ENCODE measurements around the gene MOSPD2.

Gene MOSPD2

DNA sequence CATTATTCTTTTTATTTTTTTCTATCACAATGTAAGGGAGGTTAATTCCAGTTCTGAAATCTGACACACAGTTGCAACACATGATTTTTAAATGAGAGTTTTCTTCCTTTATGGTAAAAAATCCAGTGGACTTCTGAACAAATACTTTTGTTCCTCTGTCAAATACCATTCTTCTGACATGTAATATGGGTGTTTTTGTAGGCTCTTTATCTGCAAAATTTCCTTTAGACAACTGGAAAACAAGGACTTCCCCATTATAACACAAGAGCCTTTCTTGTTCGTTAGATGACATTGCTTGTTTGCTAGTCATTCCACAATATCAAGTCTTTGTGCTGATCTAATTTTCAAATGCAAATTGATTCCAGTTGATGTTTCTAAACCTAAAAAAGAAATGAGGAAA is 8.0 kb upstream of the MOSPD2 start:
- H4K20me1 ChIP-seq: no peaks in the 10 kb centered on the region
- no peak overlapping the region for H3K4me2 ChIP-seq
- H3K9ac ChIP-seq: no peak overlapping the region
- TF ChIP-seq Cebpa-rat (IDR thresholded peaks at IDR 0.05): no peak
- H3K27me3 ChIP-seq: peaks cover 45% of the 10 kb centered on the region
- H3K36me3 ChIP-seq: peaks cover 6% of the 10 kb centered on the region; the same call in 1 of the 2 replicates
- H3K27ac ChIP-seq: no peak overlapping the region
- H3K9me3 ChIP-seq: peaks cover 22% of the 10 kb centered on the region
- H3K4me3 ChIP-seq: no peak overlapping the region
- H3K4me1 ChIP-seq: no peaks in the 10 kb centered on the region

DNA sequence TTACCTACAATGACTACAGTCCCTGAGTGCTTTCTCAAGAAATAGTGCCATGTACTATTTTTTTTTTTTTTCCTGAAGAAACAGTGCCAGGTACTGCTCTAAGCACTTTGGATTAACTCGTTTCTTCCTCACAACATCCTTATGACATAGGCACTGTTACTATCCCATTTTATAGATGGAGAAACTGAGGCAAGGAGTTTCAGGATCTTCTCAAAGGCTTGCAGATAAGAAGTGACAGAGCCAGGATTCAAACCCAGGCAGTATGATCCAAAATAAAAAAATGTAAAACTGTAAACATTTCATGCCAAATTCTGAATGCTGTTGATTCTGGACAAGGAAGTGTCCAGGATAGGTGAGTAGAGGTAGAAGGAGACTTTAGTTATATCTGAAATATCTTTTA is 1.5 kb upstream of the MOSPD2 start:
- no peak for TF ChIP-seq Cebpa-rat (IDR thresholded peaks at IDR 0.05)
- peak overlapping the region; percentile 74; the same call in 1 of the 2 replicates for H3K4me3 ChIP-seq
- H3K4me2 ChIP-seq: peak overlapping the region; percentile 50
- H3K27ac ChIP-seq: no peak overlapping the region
- no peaks in the 10 kb centered on the region for H3K36me3 ChIP-seq
- H4K20me1 ChIP-seq: no peaks in the 10 kb centered on the region; the same call in 1 of the 2 replicates
- peaks cover 26% of the 10 kb centered on the region for H3K27me3 ChIP-seq
- H3K9me3 ChIP-seq: peaks cover 17% of the 10 kb centered on the region
- no peak overlapping the region for H3K9ac ChIP-seq
- H3K4me1 ChIP-seq: peaks cover 7% of the 10 kb centered on the region; the same call in 1 of the 2 replicates

DNA sequence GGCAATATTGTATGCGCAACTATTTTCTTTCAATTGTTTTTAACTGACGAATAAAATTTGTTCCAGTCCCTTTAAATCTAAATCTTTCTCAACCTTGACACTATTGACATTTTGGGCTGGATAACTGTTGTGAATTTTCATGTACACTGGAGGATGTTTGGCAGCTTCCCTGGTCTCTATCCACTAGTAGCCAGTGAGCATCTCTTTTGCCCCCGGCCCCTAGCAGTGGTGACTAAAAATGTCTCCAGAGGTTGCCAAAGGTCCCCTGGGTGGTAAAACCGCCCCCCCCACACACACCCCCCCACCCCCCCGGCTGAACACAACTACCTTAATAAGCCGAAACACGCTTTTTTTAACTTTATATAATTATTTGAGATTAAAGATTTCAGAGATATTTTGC is 866 bp upstream of the MOSPD2 start:
- peaks cover 7% of the 10 kb centered on the region; the same call in 1 of the 2 replicates for H3K4me1 ChIP-seq
- peaks cover 12% of the 10 kb centered on the region for H3K9me3 ChIP-seq
- H3K36me3 ChIP-seq: no peaks in the 10 kb centered on the region
- no peaks in the 10 kb centered on the region; the same call in 1 of the 2 replicates for H4K20me1 ChIP-seq
- no peak for TF ChIP-seq Cebpa-rat (IDR thresholded peaks at IDR 0.05)
- peaks cover 28% of the 10 kb centered on the region for H3K27me3 ChIP-seq
- peak overlapping the region; percentile 65; the same call in 1 of the 2 replicates for H3K9ac ChIP-seq
- peak overlapping the region; percentile 74 for H3K4me3 ChIP-seq
- H3K27ac ChIP-seq: peak overlapping the region; percentile 46; the same call in 1 of the 2 replicates
- H3K4me2 ChIP-seq: peak overlapping the region; percentile 54

DNA sequence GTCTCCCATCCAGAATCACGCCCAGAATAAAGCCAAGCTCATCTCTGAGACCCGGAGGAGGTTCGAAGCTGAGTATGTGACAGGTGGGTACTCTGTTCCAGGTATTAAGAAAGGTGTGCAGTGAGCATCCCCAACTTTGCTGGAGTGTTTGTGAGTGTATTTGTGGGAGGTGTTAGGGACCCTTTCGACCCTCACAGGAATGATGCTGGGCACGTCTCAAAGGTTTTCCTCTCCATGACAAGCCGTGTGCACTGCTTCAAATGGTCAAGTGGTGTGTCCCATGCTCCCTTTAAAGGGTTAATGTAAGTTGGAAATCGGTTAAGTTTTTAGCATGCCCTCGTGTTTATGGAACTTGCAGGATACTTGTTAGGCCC is 442 bp downstream of the MOSPD2 start:
- no peak for TF ChIP-seq Cebpa-rat (IDR thresholded peaks at IDR 0.05)
- Histone ChIP-seq H3K9me3 (no peaks in the 10 kb centered on the region), H3K27me3 (peaks cover 24% of the 10 kb centered on the region), H4K20me1 (peaks cover under 1% of the 10 kb centered on the region; the same call in 1 of the 2 replicates), H3K4me1 (peaks cover 7% of the 10 kb centered on the region; the same call in 1 of the 2 replicates), H3K4me2 (peak overlapping the region; percentile 77), H3K36me3 (no peaks in the 10 kb centered on the region), H3K4me3 (peak overlapping the region; percentile 74), H3K27ac (peak overlapping the region; percentile 41; the same call in 1 of the 2 replicates), H3K9ac (peak overlapping the region; percentile 78)

- no peak overlapping the region for H3K4me2 ChIP-seq
- H4K20me1 ChIP-seq: peaks cover 13% of the 10 kb centered on the region; the same call in 1 of the 2 replicates
- H3K9me3 ChIP-seq: no peaks in the 10 kb centered on the region
- TF ChIP-seq Cebpa-rat (IDR thresholded peaks at IDR 0.05): no peak
- H3K4me3 ChIP-seq: no peak overlapping the region
- H3K9ac ChIP-seq: no peak overlapping the region
- peaks cover 33% of the 10 kb centered on the region for H3K27me3 ChIP-seq
- no peaks in the 10 kb centered on the region for H3K36me3 ChIP-seq
- H3K27ac ChIP-seq: no peak overlapping the region
- H3K4me1 ChIP-seq: peaks cover 7% of the 10 kb centered on the region; the same call in 1 of the 2 replicates
These were observed 2.4 kb downstream of the MOSPD2 start for GRCh38 chrX:14875624-14876023.

GRCh38 chrX:14883826-14884225 is 10.6 kb downstream of the MOSPD2 start:
- H3K27ac ChIP-seq: no peak overlapping the region
- peaks cover 68% of the 10 kb centered on the region for H3K27me3 ChIP-seq
- H3K9ac ChIP-seq: no peak overlapping the region
- peaks cover 20% of the 10 kb centered on the region; the same call in 1 of the 2 replicates for H4K20me1 ChIP-seq
- H3K4me1 ChIP-seq: no peaks in the 10 kb centered on the region
- TF ChIP-seq Cebpa-rat (IDR thresholded peaks at IDR 0.05): no peak
- no peaks in the 10 kb centered on the region for H3K9me3 ChIP-seq
- H3K4me3 ChIP-seq: no peak overlapping the region
- H3K36me3 ChIP-seq: no peaks in the 10 kb centered on the region
- H3K4me2 ChIP-seq: no peak overlapping the region

GRCh38 chrX:14884714-14885113 is 11.5 kb downstream of the MOSPD2 start:
- TF ChIP-seq Cebpa-rat (IDR thresholded peaks at IDR 0.05): no peak
- H3K4me2 ChIP-seq: no peak overlapping the region
- H3K27ac ChIP-seq: no peak overlapping the region
- H3K4me3 ChIP-seq: no peak overlapping the region
- H3K27me3 ChIP-seq: peaks cover 69% of the 10 kb centered on the region
- H3K9me3 ChIP-seq: no peaks in the 10 kb centered on the region
- H3K9ac ChIP-seq: no peak overlapping the region
- H4K20me1 ChIP-seq: peaks cover 20% of the 10 kb centered on the region
- H3K4me1 ChIP-seq: no peaks in the 10 kb centered on the region
- no peaks in the 10 kb centered on the region for H3K36me3 ChIP-seq

- Histone ChIP-seq H3K4me3 (no peak overlapping the region), H3K27me3 (peaks cover 82% of the 10 kb centered on the region), H3K9me3 (no peaks in the 10 kb centered on the region), H3K27ac (no peak overlapping the region), H3K4me2 (no peak overlapping the region), H3K9ac (no peak overlapping the region), H3K4me1 (no peaks in the 10 kb centered on the region), H3K36me3 (no peaks in the 10 kb centered on the region), H4K20me1 (peaks cover 25% of the 10 kb centered on the region)
- TF ChIP-seq Cebpa-rat (IDR thresholded peaks at IDR 0.05): no peak
These were observed 13.0 kb downstream of the MOSPD2 start for GRCh38 chrX:14886252-14886651.

- TF ChIP-seq Cebpa-rat (IDR thresholded peaks at IDR 0.05): no peak
- H3K27me3 ChIP-seq: peaks cover 67% of the 10 kb centered on the region
- H3K36me3 ChIP-seq: 0 out of 2 replicates have a peak, but pooled peaks cover 7% of the 10 kb centered on the region
- no peak overlapping the region for H3K4me3 ChIP-seq
- no peak overlapping the region for H3K4me2 ChIP-seq
- no peaks in the 10 kb centered on the region for H3K4me1 ChIP-seq
- no peak overlapping the region for H3K9ac ChIP-seq
- H3K27ac ChIP-seq: no peak overlapping the region
- H3K9me3 ChIP-seq: no peaks in the 10 kb centered on the region
- H4K20me1 ChIP-seq: peaks cover 14% of the 10 kb centered on the region; the same call in 1 of the 2 replicates
These were observed 23.1 kb downstream of the MOSPD2 start for GRCh38 chrX:14896273-14896672.

DNA sequence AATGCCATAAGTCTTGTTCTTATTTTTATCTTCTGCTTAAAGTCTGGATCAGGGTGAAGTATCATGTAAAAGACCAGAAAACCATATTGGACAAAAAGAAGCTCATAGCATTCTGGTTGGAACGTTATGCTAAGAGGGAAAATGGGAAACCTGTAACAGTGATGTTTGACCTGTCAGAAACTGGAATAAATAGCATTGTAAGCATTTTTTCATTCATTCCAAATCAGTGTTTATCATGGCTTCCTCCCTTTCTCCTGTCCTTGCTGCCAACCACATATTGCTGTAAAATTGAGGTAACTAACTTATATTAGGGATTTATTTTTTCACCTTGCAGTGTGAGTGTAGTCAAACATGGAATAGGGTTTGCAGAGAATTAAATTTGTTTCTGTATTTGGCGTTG is 23.8 kb downstream of the MOSPD2 start:
- no peak for TF ChIP-seq Cebpa-rat (IDR thresholded peaks at IDR 0.05)
- Histone ChIP-seq H3K9ac (no peak overlapping the region), H4K20me1 (peaks cover 14% of the 10 kb centered on the region; the same call in 1 of the 2 replicates), H3K36me3 (0 out of 2 replicates have a peak, but pooled peaks cover 7% of the 10 kb centered on the region), H3K27ac (no peak overlapping the region), H3K27me3 (peaks cover 67% of the 10 kb centered on the region), H3K4me2 (no peak overlapping the region), H3K4me3 (no peak overlapping the region), H3K4me1 (no peaks in the 10 kb centered on the region), H3K9me3 (no peaks in the 10 kb centered on the region)

Measured in BLaER1 (cell line).